H1 (cell line): ENCODE measurements around the gene C11orf65. TPM values are rescaled to one million over a fixed set of nuclear protein-coding genes. Genes with fewer than 3 reads are reported as not detected.

ENCODE experiments used
- CTCF ChIA-PET: fragments of 300-600 bp; sonication (Branson Sonifier 250); formaldehyde crosslinking; loops from one replicate; lab custom pipeline; 2021; ENCODE audit not compliant: partially characterized antibody; lab: Charles Lee
- POLR2A ChIA-PET: fragments of 300-600 bp; sonication (Branson Sonifier 250); formaldehyde crosslinking; loops from one replicate; lab custom pipeline; 2021; ENCODE audit warnings: inconsistent platforms; ENCODE audit not compliant: partially characterized antibody; lab: Charles Lee
- DNase-seq, 2 experiments: peaks; one replicate each; pipeline versions ENCODE4 v3.0.0 to v3.0.0-alpha.2; 2010 to 2022; ENCODE audit warnings: low spot score in 2 of 2, low read depth in 1 of 2, mixed read lengths in 1 of 2
- FAIRE-seq: peaks from 2 replicates; lab custom pipeline; 2011; peaks lifted over from hg19 to GRCh38; lab: Jason Lieb, UNC
- H2AFZ ChIP-seq: 2 replicates; pipeline ENCODE4 v1.8.1; 2012; ENCODE audit warnings: low read length, inconsistent platforms
- H2AK5ac ChIP-seq: 2 replicates; pipeline ENCODE4 v1.6.1; 2013; ENCODE audit warnings: low read depth, low read length
- H2BK120ac ChIP-seq: replicated peaks from 2 replicates; pipeline ENCODE3; 2013; ENCODE audit warnings: low read depth, low read length, inconsistent platforms
- H2BK12ac ChIP-seq: 2 replicates; pipeline ENCODE4 v1.6.1; 2013; ENCODE audit warnings: low read depth, low read length
- H2BK15ac ChIP-seq: 2 replicates; pipeline ENCODE4 v1.6.1; 2013; ENCODE audit warnings: low read length
- H2BK20ac ChIP-seq: 2 replicates; pipeline ENCODE4 v1.6.1; 2013; ENCODE audit warnings: low read length
- H2BK5ac ChIP-seq: 2 replicates; pipeline ENCODE4 v1.6.1; 2013; ENCODE audit warnings: low read depth, low read length
- H3K14ac ChIP-seq: 2 replicates; pipeline ENCODE4 v1.6.1; 2013; ENCODE audit warnings: inconsistent platforms; ENCODE audit not compliant: insufficient read length
- H3K18ac ChIP-seq: 2 replicates; pipeline ENCODE4 v1.6.1; 2013; ENCODE audit warnings: low read length; ENCODE audit errors: extremely low read depth
- H3K23ac ChIP-seq: 2 replicates; pipeline ENCODE4 v1.6.1; 2013; ENCODE audit warnings: inconsistent platforms; ENCODE audit not compliant: insufficient read length
- H3K23me2 ChIP-seq: 2 replicates; pipeline ENCODE4 v1.6.1; 2013; ENCODE audit warnings: low read depth, low read length
- H3K27ac ChIP-seq: 2 replicates; pipeline ENCODE4 v1.6.1; 2011; ENCODE audit warnings: low read depth, low read length, inconsistent platforms
- H3K27me3 ChIP-seq, 4 experiments: replicated peaks in 1 of 4; 1 replicate in 1 of 4; 2 replicates in 3 of 4; pipeline versions ENCODE4 v1.6.1 to v1.8.1; 2011 to 2013; ENCODE audit warnings: low read length in 3 of 4, mild to moderate bottlenecking in 3 of 4, inconsistent platforms in 2 of 4, mixed read lengths in 2 of 4, moderate library complexity in 1 of 4; ENCODE audit not compliant: control insufficient read depth in 3 of 4, insufficient read depth in 3 of 4; ENCODE audit errors: extremely low read depth in 1 of 4
- H3K36me3 ChIP-seq, 4 experiments: 2 replicates each; pipeline versions ENCODE4 v1.6.1 to v1.8.1; 2011 to 2013; ENCODE audit warnings: mild to moderate bottlenecking in 4 of 4, low read length in 3 of 4, moderate library complexity in 2 of 4, control low read depth in 1 of 4, inconsistent platforms in 1 of 4; ENCODE audit not compliant: insufficient read depth in 4 of 4, control insufficient read depth in 2 of 4
- H3K4ac ChIP-seq: replicated peaks from 2 replicates; pipeline ENCODE3; 2013; ENCODE audit warnings: low read length, low read depth, mixed read lengths, inconsistent platforms; ENCODE audit not compliant: insufficient read length
- H3K4me1 ChIP-seq, 4 experiments: replicated peaks in 1 of 4; 1 replicate in 1 of 4; 2 replicates in 3 of 4; pipeline versions ENCODE4 v1.6.1 to v1.8.1; 2011 to 2013; ENCODE audit warnings: low read length in 3 of 4, inconsistent platforms in 2 of 4, mixed read lengths in 1 of 4; ENCODE audit not compliant: insufficient read depth in 4 of 4, control insufficient read depth in 3 of 4
- H3K4me2 ChIP-seq, 2 experiments: 2 replicates each; pipeline versions ENCODE4 v1.6.1 to v1.8.1; 2011 to 2013; ENCODE audit warnings: low read depth in 2 of 2, low read length in 2 of 2, control low read depth in 1 of 2, inconsistent platforms in 1 of 2, mild to moderate bottlenecking in 1 of 2; ENCODE audit not compliant: insufficient read depth in 1 of 2
- H3K4me3 ChIP-seq, 4 experiments: fragments of 200-600, 300-600 bp in 1 of 4; sonication (generic), shearing (Covaris generic), sonication (Bioruptor Twin) in 1 of 4; 2 replicates each; pipeline versions ENCODE4 v1.5.1 to v1.8.1; 2011 to 2016; ENCODE audit warnings: low read length in 4 of 4, low read depth in 3 of 4, control low read depth in 2 of 4, inconsistent platforms in 2 of 4, mild to moderate bottlenecking in 2 of 4, mixed read lengths in 1 of 4, moderate library complexity in 1 of 4; ENCODE audit not compliant: insufficient read depth in 2 of 4; ENCODE audit errors: extremely low read depth in 1 of 4
- H3K56ac ChIP-seq: replicated peaks from 2 replicates; pipeline ENCODE3; 2013; ENCODE audit warnings: low read depth, mild to moderate bottlenecking, mixed read lengths, low read length, inconsistent platforms; ENCODE audit not compliant: insufficient read length
- H3K79me1 ChIP-seq: 2 replicates; pipeline ENCODE4 v1.6.1; 2013; ENCODE audit warnings: low read depth, low read length, control low read depth
- H3K79me2 ChIP-seq, 2 experiments: 2 replicates each; pipeline versions ENCODE4 v1.6.1 to v1.8.1; 2012 to 2013; ENCODE audit warnings: low read length in 2 of 2, mild to moderate bottlenecking in 2 of 2, inconsistent platforms in 1 of 2; ENCODE audit not compliant: insufficient read depth in 2 of 2, control insufficient read depth in 1 of 2
- H3K9ac ChIP-seq, 4 experiments: replicated peaks in 1 of 4; 1 replicate in 1 of 4; 2 replicates in 3 of 4; pipeline versions ENCODE4 v1.6.1 to v1.8.1; 2011 to 2013; ENCODE audit warnings: low read depth in 3 of 4, low read length in 3 of 4, control low read depth in 2 of 4, mild to moderate bottlenecking in 2 of 4, moderate library complexity in 2 of 4, inconsistent platforms in 1 of 4; ENCODE audit errors: extremely low read depth in 1 of 4
- H3K9me3 ChIP-seq, 2 experiments: 2 replicates each; pipeline versions ENCODE4 v1.6.1 to v1.8.1; 2012 to 2013; ENCODE audit warnings: mild to moderate bottlenecking in 2 of 2, moderate library complexity in 2 of 2, control low read depth in 1 of 2, inconsistent platforms in 1 of 2, low read depth in 1 of 2, low read length in 1 of 2, mixed read lengths in 1 of 2; ENCODE audit not compliant: insufficient read depth in 2 of 2
- H4K20me1 ChIP-seq, 2 experiments: replicated peaks in 1 of 2; 2 replicates each; pipeline versions ENCODE3 to v1.8.1; 2011 to 2013; ENCODE audit warnings: inconsistent platforms in 2 of 2, low read length in 2 of 2, mild to moderate bottlenecking in 1 of 2; ENCODE audit not compliant: insufficient read depth in 2 of 2, control insufficient read depth in 1 of 2
- H4K5ac ChIP-seq: 2 replicates; pipeline ENCODE4 v1.6.1; 2013; ENCODE audit warnings: low read length, low read depth, mixed read lengths, inconsistent platforms; ENCODE audit not compliant: insufficient read length
- H4K8ac ChIP-seq: 2 replicates; pipeline ENCODE4 v1.8.0; 2013; ENCODE audit warnings: mild to moderate bottlenecking, moderate library complexity, low read length, inconsistent platforms; ENCODE audit not compliant: insufficient read depth; ENCODE audit errors: extremely low read depth
- H4K91ac ChIP-seq: replicated peaks from 2 replicates; pipeline ENCODE3; 2013; ENCODE audit warnings: low read length, mixed read lengths, inconsistent platforms; ENCODE audit not compliant: insufficient read length
- EGR1 ChIP-seq: IDR thresholded peaks from 2 replicates; pipeline ENCODE4 v1.6.1; 2011; ENCODE audit warnings: low read depth, low read length, borderline replicate concordance
- EZH2 ChIP-seq: fragments of 200-600 bp; sonication (generic); IDR thresholded peaks from 2 replicates; pipeline ENCODE4 v1.7.1; 2012; ENCODE audit warnings: low read depth, mild to moderate bottlenecking, moderate library complexity, low read length, inconsistent platforms; ENCODE audit not compliant: severe bottlenecking
- GABPA ChIP-seq: IDR thresholded peaks from 2 replicates; pipeline ENCODE4 v1.6.1; 2011; ENCODE audit warnings: mild to moderate bottlenecking, low read length, moderate library complexity, borderline replicate concordance; ENCODE audit not compliant: insufficient read depth
- GTF2F1 ChIP-seq: IDR thresholded peaks from 2 replicates; pipeline ENCODE4 v1.6.1; 2012; ENCODE audit warnings: low read depth, low read length, improper control_type of control experiment, borderline replicate concordance
- HDAC2 ChIP-seq, 2 experiments: fragments of 300-600 bp in 1 of 2; sonication (generic) in 1 of 2; IDR thresholded peaks; 2 replicates each; pipeline ENCODE4 v1.6.1; 2011 to 2012; ENCODE audit warnings: low read depth in 2 of 2, low read length in 2 of 2, mild to moderate bottlenecking in 2 of 2, moderate library complexity in 2 of 2, borderline replicate concordance in 1 of 2, inconsistent platforms in 1 of 2
- JUND ChIP-seq: IDR thresholded peaks from 2 replicates; pipeline ENCODE4 v1.6.1; 2011; ENCODE audit warnings: mild to moderate bottlenecking, improper control_type of control experiment, low read length
- NRF1 ChIP-seq: IDR thresholded peaks from 2 replicates; pipeline ENCODE4 v1.6.1; 2011; ENCODE audit warnings: mild to moderate bottlenecking, low read depth, low read length, improper control_type of control experiment
- POLR2A ChIP-seq, 2 experiments: IDR thresholded peaks; 1 replicate in 1 of 2; 2 replicates in 1 of 2; pipeline ENCODE4 v1.6.1; 2011; ENCODE audit warnings: low read depth in 2 of 2, low read length in 2 of 2, mild to moderate bottlenecking in 2 of 2; ENCODE audit errors: control extremely low read depth in 1 of 2
- POLR2AphosphoS5 ChIP-seq: IDR thresholded peaks from 2 replicates; pipeline ENCODE4 v1.6.1; 2011; ENCODE audit warnings: low read depth, low read length
- RBBP5 ChIP-seq: IDR thresholded peaks from 2 replicates; pipeline ENCODE4 v1.7.1; 2012; ENCODE audit warnings: low read depth, mild to moderate bottlenecking, inconsistent platforms, low read length, moderate library complexity, borderline replicate concordance
- RXRA ChIP-seq: IDR thresholded peaks from 2 replicates; pipeline ENCODE4 v1.6.1; 2011; ENCODE audit warnings: low read depth, mild to moderate bottlenecking, low read length, moderate library complexity; ENCODE audit not compliant: insufficient read depth
- polyA plus RNA-seq, 7 experiments: library from polyadenylated mRNA; depleted of rRNA in 3 of 7; stranded (reverse) in 5 of 7; unstranded in 2 of 7; fragments of >200 nt in 5 of 7; fragments of 200-250 nt in 2 of 7; gene quantifications; 1 replicate in 5 of 7; 2 replicates in 1 of 7; 4 replicates in 1 of 7; pipeline versions ENCODE4 v1.2.1 to v1.2.3, GENCODE V29; 2011 to 2013; ENCODE audit warnings: missing spikeins in 2 of 7, mixed read lengths in 2 of 7
- total RNA-seq: library from RNA; stranded (reverse); fragmentation: NEBNext Ultra II Directional; extraction: Animal tissue kit (Norgen Biotek cat#: 25700); gene quantifications from 2 replicates; pipeline ENCODE4 v1.2.1, GENCODE V29; 2021
- TF ChIP-seq, protein P1 (sequence below): IDR thresholded peaks from 2 replicates; pipeline ENCODE4 v1.6.1; 2012; ENCODE audit warnings: low read length, inconsistent platforms

Gene C11orf65
- total and polyA plus RNA-seq, 2 of the 8 experiments (the other 6 are each of a cell fraction or from before 2014, with no cell fraction given) = 0.14 to 0.22 TPM

DNA sequence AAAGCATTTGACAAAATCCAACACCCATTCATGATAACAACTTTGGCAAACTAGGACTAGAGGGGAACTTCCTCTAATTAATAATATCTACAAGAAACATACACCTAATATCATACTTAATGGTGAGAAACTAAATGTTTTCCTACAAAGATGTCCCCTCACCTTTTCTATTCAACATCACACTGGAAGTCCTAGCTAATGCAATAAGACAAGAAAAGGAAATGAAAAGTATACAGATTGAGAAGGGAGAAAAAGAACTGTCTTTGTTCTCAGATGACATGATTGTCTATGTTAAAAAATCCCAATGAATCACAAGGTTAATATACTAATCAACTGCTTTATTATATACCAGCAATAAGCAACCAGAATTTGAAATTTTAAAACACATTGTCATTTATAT, 52.4 kb downstream of the C11orf65 start:
- Histone ChIP-seq H4K20me1 (no peaks in the 10 kb centered on the region), H2BK5ac (no peak overlapping the region), H3K14ac (no peak overlapping the region), H3K27me3 (no peaks in the 10 kb centered on the region), H3K36me3 (no peaks in the 10 kb centered on the region; a peak in 1 of 8 replicates), H4K8ac (no peak overlapping the region), H3K4me1 (no peaks in the 10 kb centered on the region), H2BK15ac (no peak overlapping the region), H3K56ac (no peak overlapping the region), H2BK20ac (no peak overlapping the region), H3K4me3 (no peak overlapping the region), H3K9me3 (peaks cover 0 to 4% of the 10 kb centered on the region in 2 experiments; a peak in 1 of 4 replicates), H2BK120ac (no peak overlapping the region), H3K79me1 (no peaks in the 10 kb centered on the region), H3K23me2 (no peaks in the 10 kb centered on the region), H3K27ac (no peak overlapping the region), H3K4ac (no peak overlapping the region), H4K91ac (no peak overlapping the region), H3K79me2 (no peaks in the 10 kb centered on the region), H3K23ac (no peak overlapping the region), H3K18ac (no peak overlapping the region), H3K4me2 (no peak overlapping the region), H2BK12ac (no peak overlapping the region), H2AK5ac (no peak overlapping the region), H4K5ac (no peak overlapping the region), H2AFZ (no peak overlapping the region), H3K9ac (no peak overlapping the region)
- TF ChIP-seq POLR2AphosphoS5 (no peak), EZH2 (no peak), NRF1 (no peak), EGR1 (no peak), JUND (no peak), RXRA (no peak), HDAC2 (IDR thresholded peaks at IDR 0.05; ENCODE audit: borderline replicate concordance in 1 of 2, low read depth in 2 of 2, low read length in 2 of 2) (no peak), RBBP5 (no peak), GTF2F1 (no peak), POLR2A (IDR thresholded peaks at IDR 0.05; ENCODE audit: control extremely low read depth in 1 of 2, low read depth in 2 of 2, low read length in 2 of 2) (no peak), GABPA (no peak)
- TF ChIP-seq, protein P1, sequence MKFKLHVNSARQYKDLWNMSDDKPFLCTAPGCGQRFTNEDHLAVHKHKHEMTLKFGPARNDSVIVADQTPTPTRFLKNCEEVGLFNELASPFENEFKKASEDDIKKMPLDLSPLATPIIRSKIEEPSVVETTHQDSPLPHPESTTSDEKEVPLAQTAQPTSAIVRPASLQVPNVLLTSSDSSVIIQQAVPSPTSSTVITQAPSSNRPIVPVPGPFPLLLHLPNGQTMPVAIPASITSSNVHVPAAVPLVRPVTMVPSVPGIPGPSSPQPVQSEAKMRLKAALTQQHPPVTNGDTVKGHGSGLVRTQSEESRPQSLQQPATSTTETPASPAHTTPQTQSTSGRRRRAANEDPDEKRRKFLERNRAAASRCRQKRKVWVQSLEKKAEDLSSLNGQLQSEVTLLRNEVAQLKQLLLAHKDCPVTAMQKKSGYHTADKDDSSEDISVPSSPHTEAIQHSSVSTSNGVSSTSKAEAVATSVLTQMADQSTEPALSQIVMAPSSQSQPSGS = no peak
- FAIRE-seq = no peak
- CTCF ChIA-PET = no interaction called here
- no peak for DNase-seq
- POLR2A ChIA-PET = no interaction called here
